ENCODE measurements around the gene TRIP12. TPM values are rescaled to one million over a fixed set of nuclear protein-coding genes. Genes with fewer than 3 reads are reported as not detected.
A peak's percentile ranks its signal among the peaks of the same experiment; 100 is the strongest.
"Not testable (repeated sequence)": the region's sequence is repeated elsewhere in the genome, so short reads cannot be mapped to it uniquely, and the experiment has no call there.

The TRIP12 gene
- total RNA-seq, 1 experiment from 2014 or later: 74.9 TPM

GRCh38 chr2:229728370-229728769 lies 193.4 kb downstream of the TRIP12 start:
- Histone ChIP-seq H3K27me3 (ENCODE audit: control insufficient read depth, insufficient read depth, low read length) (no peaks in the 10 kb centered on the region), H3K4me3 (ENCODE audit: insufficient read depth, low read depth, low read length) (no peak overlapping the region), H3K36me3 (replicated peaks; ENCODE audit: control insufficient read depth, insufficient read depth, low read length) (no peaks in the 10 kb centered on the region)
- no peak for DNase-seq

- DNase-seq: no peak
- no peaks in the 10 kb centered on the region for H3K36me3 ChIP-seq (replicated peaks; ENCODE audit: control insufficient read depth, insufficient read depth, low read length)
- no peaks in the 10 kb centered on the region for H3K27me3 ChIP-seq (ENCODE audit: control insufficient read depth, insufficient read depth, low read length)
- H3K4me3 ChIP-seq (ENCODE audit: insufficient read depth, low read depth, low read length): no peak overlapping the region
Measured at GRCh38 chr2:229726643-229727042, 195.2 kb downstream of the TRIP12 start.

GRCh38 chr2:229725716-229726574 lies 195.9 kb downstream of the TRIP12 start:
- no peak for DNase-seq
- Histone ChIP-seq H3K36me3 (replicated peaks; ENCODE audit: control insufficient read depth, insufficient read depth, low read length) (no peaks in the 10 kb centered on the region), H3K27me3 (ENCODE audit: control insufficient read depth, insufficient read depth, low read length) (no peaks in the 10 kb centered on the region), H3K4me3 (ENCODE audit: insufficient read depth, low read depth, low read length) (no peak overlapping the region)

- DNase-seq; H3K27me3 ChIP-seq (ENCODE audit: control insufficient read depth, insufficient read depth, low read length); H3K36me3 ChIP-seq (replicated peaks; ENCODE audit: control insufficient read depth, insufficient read depth, low read length); H3K4me3 ChIP-seq (ENCODE audit: insufficient read depth, low read depth, low read length): not testable (repeated sequence)
Measured at GRCh38 chr2:229723192-229723591, 198.6 kb downstream of the TRIP12 start.

GRCh38 chr2:229719926-229720647 lies 201.7 kb downstream of the TRIP12 start:
- H3K27me3 ChIP-seq (ENCODE audit: control insufficient read depth, insufficient read depth, low read length): peaks cover 6% of the 10 kb centered on the region
- no peak overlapping the region for H3K4me3 ChIP-seq (ENCODE audit: insufficient read depth, low read depth, low read length)
- no peaks in the 10 kb centered on the region for H3K36me3 ChIP-seq (replicated peaks; ENCODE audit: control insufficient read depth, insufficient read depth, low read length)
- no peak for DNase-seq

GRCh38 chr2:229718057-229718456 lies 203.8 kb downstream of the TRIP12 start:
- Histone ChIP-seq H3K36me3 (replicated peaks; ENCODE audit: control insufficient read depth, insufficient read depth, low read length) (no peaks in the 10 kb centered on the region), H3K27me3 (ENCODE audit: control insufficient read depth, insufficient read depth, low read length) (peaks cover 17% of the 10 kb centered on the region), H3K4me3 (ENCODE audit: insufficient read depth, low read depth, low read length) (no peak overlapping the region)
- no peak for DNase-seq

- Histone ChIP-seq H3K27me3 (ENCODE audit: control insufficient read depth, insufficient read depth, low read length) (peaks cover 26% of the 10 kb centered on the region), H3K4me3 (ENCODE audit: insufficient read depth, low read depth, low read length) (no peak overlapping the region), H3K36me3 (replicated peaks; ENCODE audit: control insufficient read depth, insufficient read depth, low read length) (no peaks in the 10 kb centered on the region)
- DNase-seq: peak; percentile 50
Measured at GRCh38 chr2:229715895-229716507, 205.8 kb downstream of the TRIP12 start.

- no peaks in the 10 kb centered on the region for H3K36me3 ChIP-seq (replicated peaks; ENCODE audit: control insufficient read depth, insufficient read depth, low read length)
- H3K4me3 ChIP-seq (ENCODE audit: insufficient read depth, low read depth, low read length): peak overlapping the region; percentile 53
- peak; percentile 88 for DNase-seq
- peaks cover 26% of the 10 kb centered on the region for H3K27me3 ChIP-seq (ENCODE audit: control insufficient read depth, insufficient read depth, low read length)
Measured at GRCh38 chr2:229714736-229715541, 206.9 kb downstream of the TRIP12 start.

- H3K4me3 ChIP-seq (ENCODE audit: insufficient read depth, low read depth, low read length): peak within 1 kb of the TSS; percentile 53
- peaks cover 26% of the 10 kb centered on the region for H3K27me3 ChIP-seq (ENCODE audit: control insufficient read depth, insufficient read depth, low read length)
- no peaks in the 10 kb centered on the region for H3K36me3 ChIP-seq (replicated peaks; ENCODE audit: control insufficient read depth, insufficient read depth, low read length)
- peak; percentile 95 for DNase-seq
Measured at GRCh38 chr2:229714080-229714735, 207.6 kb downstream of the TRIP12 start, which contains the start of gene DNER. DNER (minus strand) TSS chr2:229714555; CDS start chr2:229714423, 132 bp downstream.

Other genes starting within 250 kb of the TRIP12 start
- 0.70 and 1.0 TPM in 2 replicates for gene DNER, start 207.5 kb downstream of the TRIP12 start, total RNA-seq (2014; rRNA removed; shearing (Covaris generic))
- 7.9 and 10.2 TPM in 2 replicates for gene FBXO36, start 494 bp upstream of the TRIP12 start, total RNA-seq (2014; rRNA removed; shearing (Covaris generic))
- 1.3 and 2.1 TPM in 2 replicates for gene SLC16A14, start 146.9 kb upstream of the TRIP12 start, total RNA-seq (2014; rRNA removed; shearing (Covaris generic))